ENCODE results near the gene LYRM7.
"Not testable (repeated sequence)": the region's sequence is repeated elsewhere in the genome, so short reads cannot be mapped to it uniquely, and the experiment has no call there.

LYRM7 gene

DNA sequence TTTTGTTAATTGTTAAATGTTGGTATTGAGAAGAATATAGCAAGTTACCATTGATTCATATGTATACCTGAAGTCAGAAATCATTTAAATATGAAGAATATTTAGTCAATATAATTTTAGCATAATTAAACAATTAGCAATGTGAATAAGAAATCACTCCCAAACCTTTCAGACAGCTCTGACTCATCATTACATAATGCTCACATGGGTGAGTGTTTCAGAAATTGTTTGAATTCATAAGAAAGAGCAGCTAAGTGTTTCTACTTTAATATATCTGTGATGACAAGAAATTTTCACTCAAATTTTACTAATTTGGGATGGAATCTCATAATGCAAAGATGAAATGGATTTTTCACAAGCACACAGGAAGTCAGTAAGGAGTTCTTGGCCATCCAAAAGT is 51.1 kb downstream of the LYRM7 start:
- peak; percentile 58 for DNase-seq

DNA sequence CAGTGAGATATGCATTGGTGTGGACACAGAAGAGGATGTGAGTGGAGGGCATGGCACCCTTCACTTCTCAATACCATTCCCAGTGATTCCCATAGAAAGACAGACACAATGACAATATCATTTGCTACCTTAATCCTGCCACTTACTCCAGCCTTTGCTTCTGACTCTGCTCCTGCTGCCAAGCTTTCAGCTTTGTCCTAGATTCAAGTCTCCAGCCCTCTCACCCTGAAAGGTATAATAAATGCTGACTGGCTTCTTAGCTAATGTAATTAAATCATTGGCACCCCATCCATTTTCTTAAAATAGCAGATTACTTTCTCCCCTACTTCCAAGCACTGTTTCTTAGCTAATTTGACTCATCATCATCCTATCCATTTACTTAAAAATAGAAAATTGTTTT is 52.0 kb downstream of the LYRM7 start:
- no peak for DNase-seq

DNA sequence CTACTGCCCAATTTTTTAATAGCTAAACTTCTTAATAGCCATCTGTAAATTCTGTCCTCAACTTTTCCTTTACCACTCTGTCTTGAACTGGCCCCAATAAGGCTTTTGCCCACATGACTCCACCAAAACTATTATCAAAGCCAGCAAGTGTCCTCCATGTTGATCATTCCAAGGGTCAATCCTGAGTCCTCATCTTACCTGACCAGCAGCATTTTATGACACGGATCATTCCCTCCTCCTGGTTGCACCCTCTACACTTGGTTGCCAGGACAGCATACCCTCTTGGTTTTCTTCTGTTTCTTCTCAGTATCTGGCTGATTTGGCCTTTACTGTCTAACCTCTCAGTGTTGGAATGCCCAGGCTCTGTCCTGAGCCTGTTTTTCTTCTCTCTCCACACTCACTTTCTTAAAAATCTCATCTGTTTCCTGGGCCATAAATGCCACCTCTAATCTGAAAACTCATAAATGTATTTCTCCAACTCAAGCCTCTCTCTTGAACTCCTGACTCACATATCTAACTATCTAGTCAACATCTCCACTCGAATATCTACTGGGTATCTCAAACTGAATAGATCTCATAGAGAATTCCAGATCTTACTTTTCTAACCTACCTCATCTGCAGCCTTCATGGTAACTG is 53.1 kb downstream of the LYRM7 start:
- no peak for DNase-seq

DNA sequence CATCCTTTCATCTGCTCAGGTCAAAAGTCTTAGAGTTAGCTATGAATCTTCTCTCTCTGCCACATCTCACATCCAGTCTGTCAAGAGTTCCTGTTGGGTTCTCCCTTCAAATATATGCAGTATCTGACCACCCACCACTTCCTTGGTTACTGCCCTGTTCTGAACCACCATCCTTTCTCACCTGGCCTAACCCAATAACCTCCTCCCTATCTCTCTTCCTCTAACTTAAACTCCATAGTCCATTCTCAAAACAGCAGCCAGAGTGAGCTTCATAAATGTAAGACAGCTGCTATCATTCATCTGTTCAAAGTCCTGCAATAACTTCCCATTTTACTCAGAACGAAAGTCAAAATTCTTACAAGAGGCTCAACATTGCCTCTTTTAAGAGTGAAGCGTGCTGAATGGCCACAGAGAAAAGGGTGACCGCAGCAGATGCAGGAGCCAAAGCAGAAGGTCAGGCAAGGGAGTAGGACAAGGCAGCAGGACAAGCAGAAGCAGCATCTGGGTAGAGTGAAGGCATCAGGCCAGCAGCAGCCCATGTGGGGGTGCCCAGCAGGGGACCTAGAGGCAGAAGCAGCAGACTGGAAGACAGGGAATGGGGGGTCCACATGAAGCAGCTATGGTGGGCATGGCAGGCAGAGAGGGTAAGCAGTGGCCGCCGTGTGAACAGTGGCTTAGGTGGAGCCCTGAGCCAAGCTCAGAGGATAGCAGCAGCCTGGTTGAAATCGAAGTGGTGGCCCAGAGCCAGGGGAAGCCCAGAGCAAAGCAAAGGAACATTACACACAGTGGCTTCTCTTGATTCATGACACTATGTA is 53.9 kb downstream of the LYRM7 start:
- DNase-seq: peak; percentile 93

DNA sequence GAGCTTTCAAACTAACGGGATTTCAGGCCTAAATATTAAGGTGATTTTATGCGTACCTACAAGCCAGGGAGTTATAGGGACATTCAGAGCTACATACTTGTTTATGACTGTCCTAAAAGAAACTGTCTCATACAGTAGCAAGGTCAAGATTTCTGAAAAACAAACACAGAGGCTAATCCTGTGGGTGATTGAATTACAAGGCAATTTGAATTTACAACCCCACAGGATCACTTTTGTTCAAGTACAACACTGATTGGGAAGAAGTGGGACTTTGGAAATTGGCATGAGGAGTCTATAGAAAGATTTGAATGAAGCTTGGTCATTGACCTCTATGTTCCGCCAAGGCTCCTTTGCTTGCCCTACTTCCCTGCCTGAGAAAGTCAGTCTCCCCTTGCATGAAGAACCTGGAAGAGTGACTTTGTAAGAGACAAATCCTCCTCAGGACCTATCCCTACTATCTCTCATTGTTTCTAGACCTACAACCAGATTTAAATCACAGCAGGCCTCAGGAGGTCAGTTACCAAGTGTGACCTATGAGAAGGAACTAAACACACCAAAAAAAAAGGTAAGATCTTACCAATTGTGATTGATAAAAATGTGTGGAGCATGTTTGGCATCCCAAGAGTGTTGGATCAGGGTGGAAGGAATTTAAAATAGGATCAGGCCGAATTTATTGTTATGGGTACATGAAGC is 54.7 kb downstream of the LYRM7 start:
- no peak for DNase-seq

DNA sequence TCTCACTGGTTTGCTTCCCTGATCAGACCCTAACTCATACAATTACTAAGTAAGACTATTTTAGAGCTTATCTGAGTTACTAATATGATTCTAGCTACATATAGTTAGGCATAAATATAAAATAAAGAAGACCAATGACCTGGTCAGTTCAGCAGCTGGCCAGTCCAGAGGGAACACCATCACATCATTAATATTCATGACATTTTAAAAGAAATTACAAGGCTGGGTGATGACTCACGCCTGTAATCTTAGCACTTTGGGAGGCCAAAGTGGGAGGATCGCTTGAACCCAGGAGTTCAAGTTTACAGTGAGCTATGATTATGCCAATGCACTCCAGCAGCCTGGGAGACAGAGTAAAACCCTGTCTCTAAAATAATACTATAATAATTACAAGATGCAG is 56.2 kb downstream of the LYRM7 start:
- DNase-seq: no peak

DNA sequence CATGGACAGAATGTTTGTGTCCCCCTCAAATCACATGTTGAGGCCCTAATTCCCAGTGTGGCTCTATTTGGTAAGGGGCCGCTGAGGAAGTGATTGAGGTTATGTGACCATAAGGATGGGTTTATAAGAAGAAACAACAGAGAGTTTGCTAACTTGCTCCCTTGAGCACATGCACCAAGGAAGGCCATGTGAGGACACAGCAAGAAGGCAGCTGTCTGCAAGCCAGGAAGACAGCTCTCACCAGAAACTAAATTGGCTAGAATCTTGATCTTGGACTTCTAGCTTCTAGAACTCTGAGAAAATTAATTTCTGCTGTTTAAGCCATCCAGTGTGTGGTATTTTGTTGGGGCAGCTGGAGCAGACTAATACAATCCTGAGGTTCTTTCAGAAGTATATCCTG is 57.9 kb downstream of the LYRM7 start:
- DNase-seq: no peak

DNA sequence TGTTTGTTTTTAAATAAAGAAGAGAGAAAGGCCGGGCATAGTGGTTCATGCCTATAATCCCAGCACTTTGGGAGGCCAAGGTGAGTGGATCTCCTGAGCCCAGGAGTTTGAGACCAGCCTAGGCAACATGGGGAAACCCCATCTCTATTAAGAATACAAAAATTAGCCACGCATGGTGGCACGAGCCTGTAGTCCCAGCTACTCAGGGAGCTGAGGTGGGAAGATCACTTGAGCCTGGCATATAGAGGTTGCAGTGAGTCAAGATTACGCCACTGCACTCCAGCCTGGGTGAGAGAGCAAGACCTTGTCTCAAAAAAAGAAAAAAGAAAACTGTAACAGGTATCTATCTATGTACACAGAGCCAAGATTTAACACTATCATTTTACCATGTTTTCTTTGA is 58.9 kb downstream of the LYRM7 start:
- no peak for DNase-seq

DNA sequence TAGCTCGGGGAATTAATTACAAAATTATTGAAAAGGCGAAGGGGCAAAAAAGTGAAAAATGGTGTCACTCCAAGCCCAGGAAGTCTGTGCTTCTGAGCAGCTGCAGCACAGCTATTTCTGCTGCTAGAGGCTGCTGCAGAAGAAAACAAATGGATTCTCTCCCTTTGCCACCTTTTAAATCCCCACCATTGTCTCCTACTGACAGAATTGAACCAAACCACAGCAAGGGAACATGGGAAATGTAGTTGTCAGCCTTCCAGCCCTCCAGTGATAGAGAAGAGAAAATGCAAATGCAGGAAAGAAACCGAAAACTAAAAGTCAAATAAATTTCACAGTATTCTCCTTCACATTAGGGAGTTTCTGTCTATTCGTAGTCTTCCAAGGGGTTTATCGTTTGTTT is 59.7 kb downstream of the LYRM7 start:
- DNase-seq: no peak

DNA sequence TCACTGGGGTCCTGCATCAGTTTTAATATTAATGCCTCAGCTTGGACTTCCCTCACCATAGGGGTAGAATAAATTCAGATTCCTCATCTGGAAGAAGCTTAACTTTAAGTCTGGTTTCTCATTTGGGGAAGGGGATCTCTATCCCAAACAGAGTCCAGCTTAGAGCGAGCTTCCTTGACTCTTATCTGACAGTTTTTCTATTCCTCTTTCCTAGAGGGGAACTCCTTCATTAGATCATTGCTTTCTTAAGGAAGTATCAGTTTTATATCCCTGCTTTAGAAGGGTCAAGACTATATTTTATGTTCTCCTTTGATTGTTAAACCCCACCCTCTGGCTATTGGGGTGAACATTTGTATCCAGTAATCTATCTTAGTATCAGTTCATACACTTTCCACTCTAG is 68.9 kb downstream of the LYRM7 start:
- peak; percentile 71 for DNase-seq

DNA sequence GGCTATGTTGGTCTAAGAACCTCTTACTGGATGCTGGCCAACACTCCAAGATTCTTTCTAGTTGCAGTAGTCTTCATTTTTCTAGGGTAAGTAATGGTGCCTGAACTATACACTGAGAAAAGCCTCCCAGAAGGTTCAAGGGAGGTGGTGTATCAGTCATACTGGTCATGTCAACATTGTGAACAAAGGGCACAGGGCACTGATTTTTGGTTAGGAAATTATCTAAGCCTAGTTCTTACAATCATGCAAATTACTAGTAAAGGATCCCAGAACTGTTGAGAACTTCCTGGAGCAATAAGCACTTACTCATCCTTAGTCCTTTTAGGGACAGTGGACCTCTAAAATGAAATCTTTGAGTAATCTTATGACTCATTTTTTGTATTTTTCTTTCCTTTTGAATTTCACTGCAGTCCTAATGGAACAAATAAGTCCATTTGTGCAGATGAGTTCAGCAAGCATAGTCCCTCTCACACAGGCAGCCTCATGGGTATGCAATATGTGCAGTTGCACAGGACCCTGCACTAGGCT is 72.0 kb downstream of the LYRM7 start:
- peak; percentile 95 for DNase-seq

DNA sequence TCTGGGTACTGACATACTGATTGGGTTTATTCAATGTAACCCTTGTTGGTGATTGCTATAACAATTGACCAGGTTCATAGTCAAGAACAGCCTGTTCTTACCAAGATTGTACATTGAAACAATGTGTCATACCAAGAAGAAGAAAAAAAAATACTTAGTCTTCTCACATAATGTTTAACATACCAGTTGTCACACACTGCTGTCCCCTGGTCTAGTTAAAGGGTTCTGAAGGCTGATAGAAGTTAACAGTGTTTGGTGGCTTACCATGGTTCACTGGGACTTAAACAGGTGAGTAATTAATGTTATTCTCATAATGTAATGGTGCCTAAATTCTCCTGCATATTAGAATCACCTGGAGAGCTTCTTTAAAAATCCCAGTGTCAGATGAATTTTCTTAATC is 74.6 kb downstream of the LYRM7 start:
- DNase-seq: no peak

DNA sequence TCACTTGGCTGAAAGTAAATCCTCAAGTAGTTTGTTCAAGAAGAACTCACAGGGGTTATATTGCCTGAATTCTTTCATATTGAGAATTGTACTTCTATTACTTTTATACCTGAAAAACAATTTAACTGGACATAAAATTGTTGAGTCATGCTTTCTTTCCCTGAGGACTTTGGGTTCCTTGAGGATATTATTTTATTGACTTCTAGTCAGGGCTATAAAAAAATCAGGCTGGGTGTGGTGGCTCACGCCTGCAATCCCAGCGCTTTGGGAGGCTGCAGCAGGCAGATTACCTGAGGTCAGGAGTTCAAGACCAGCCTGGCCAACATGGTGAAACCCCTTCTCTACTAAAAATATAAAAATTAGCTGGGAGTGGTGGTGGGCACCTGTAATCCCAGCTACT is 75.2 kb downstream of the LYRM7 start:
- no peak for DNase-seq

DNA sequence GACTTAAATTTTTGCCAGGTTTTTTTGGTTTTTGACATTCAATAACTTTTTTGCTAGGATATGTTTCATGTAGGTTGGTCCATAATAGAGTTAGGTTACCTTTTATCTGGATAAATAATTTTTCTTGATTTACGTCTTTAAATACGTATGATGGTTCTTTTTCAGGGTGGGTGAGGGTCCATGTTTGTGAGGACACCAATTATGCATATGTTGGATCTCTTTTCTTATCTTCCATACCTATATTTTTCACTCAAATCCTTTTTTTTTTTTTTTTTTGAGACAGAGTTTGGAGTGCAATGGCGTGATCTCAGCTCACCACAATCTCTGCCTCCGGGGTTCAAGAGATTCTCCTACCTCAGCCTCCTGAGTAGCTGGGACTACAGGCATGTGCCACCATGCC is 75.8 kb downstream of the LYRM7 start:
- DNase-seq: no peak

DNA sequence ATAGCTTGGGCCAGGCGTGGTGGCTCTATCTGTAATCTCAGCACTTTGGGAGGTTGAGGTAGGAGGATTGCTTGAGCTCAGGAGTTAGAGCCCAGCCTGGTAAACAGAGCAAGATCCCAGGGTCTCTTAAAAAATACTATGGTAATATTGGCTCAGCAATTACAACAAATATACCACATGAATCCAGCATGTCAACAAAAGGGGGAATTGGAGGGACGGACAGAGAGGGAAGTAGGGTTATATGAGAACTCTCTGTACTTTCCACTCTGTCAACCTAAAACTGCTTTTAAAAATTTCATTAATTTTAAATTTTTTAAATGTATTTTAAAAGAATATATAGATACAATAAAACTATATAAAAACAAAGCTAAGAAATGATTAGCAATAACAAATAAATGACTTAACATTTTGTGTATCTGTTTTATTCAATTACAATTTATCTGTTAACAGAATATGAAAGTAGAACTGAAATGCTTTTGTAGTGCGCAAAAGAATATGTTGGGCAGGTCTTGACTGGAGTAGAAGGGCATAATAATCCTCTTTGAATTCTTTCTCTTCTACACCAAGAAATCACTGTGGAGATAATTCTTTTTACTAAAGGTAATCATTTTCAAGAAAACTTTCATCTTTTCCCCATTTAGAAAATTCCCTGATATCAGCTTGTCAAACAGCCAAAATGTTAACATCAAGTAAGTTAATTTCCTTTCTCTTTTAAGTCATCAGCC is 80.2 kb downstream of the LYRM7 start:
- peak; percentile 75 for DNase-seq

DNA sequence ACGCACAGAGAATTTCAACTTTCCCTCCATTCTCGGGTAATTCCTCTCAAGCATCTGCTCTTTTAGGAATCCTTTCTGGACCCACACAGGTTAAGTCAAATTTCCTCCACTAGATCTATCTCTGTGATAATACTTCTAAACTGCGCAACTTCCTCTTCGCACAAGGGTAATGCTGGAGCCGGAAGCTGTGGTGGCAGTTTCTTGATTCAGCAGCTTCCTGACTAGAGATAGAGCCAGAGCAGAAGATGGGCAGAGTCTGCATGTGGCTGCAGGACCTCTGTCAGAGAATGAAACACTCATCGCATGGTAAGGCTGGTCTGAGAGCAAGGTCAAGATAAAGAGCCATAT is 82.1 kb downstream of the LYRM7 start:
- peak; percentile 89 for DNase-seq

DNA sequence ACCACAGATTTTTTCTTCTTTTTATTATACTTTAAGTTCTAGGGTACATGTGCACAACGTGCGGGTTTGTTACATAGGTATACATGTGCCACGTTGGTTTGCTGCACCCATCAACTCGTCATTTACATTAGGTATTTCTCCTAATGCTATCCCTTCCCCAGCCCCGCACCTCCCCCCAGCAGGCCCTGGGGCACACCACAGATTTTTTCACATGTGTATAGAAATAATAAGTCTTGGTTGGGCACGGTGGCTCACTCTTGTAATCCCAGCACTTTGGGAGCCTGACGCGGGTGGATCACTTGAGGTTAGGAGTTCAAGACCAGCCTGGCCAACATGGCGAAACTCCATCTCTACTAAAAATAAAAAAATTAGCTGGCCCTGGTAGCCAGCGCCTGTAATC is 83.3 kb downstream of the LYRM7 start:
- not testable (repeated sequence) for DNase-seq

DNA sequence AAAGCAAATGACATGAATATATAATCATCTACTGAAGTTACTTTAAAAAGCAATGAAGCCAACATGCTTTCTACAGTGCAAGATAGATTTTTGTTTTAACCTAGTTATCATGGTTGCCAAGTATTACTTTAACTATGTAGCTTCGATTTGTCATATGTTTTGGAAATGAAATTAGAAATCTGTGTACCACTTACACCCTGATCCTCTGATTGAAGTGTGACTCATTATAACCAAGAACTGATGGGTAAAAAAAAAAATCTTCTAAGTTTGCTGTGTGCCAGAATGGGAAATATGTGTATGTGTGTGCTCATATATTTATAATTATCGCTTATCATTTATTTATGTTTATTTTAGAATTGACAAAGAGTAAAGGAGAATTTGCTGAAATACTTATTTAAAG is 84.0 kb downstream of the LYRM7 start:
- DNase-seq: no peak

Measured in suppressor macrophage treated with lipopolysaccharide for 4 hours (primary cell).